ENCODE results near the gene OPA1. TPM values are rescaled to one million over a fixed set of nuclear protein-coding genes. Genes with fewer than 3 reads are reported as not detected.

OPA1 gene
- total and polyA plus RNA-seq, 2 of the 8 experiments (the other 6 are each of a cell fraction or from before 2014, with no cell fraction given), result 20.3 to 109 TPM

DNA sequence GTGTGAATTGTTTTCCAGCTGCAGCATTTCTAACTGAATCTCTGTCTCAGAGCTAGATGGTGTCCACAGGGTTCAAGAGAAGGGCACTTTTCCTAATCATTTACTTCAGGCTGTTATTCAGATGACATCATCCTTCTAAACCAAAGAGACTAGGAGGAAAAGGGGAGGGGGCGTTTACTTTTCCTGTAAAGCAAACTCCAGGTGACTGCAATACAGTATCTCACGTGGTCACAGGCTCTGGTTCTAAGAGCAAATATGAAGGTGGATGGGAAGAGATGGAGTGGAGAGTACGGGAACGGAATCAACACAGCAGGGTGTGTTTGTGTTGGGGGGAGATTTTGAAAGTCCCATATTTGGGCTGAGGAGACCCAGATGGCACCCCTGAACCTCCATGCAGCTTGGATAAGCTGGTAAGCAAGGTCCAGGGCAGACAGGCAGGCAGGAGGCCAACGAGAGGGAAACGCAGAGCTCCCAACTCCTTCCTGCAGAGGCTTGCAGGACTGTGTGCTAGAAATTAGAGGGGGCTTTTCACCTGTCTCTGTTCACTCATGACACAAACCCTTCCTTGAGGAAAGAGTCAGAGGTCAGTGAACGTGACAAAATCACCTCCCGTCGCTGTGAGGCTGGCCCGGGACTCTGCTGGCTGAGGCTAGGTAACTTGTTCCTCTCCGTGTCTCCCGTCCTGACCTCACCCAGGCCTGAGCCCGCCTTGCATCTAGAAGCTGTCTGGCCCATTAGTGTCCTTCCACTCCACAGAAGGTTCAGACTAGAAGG is 151.2 kb downstream of the OPA1 start (continued):
- TF ChIP-seq SP1 (IDR thresholded peaks at IDR 0.05; ENCODE audit: low read depth, low read length) (peak; percentile 58), SP4 (IDR thresholded peaks at IDR 0.05; ENCODE audit: low read length) (no peak), TAF1 (IDR thresholded peaks at IDR 0.05; ENCODE audit: low read depth, low read length) (no peak), SAP30 (IDR thresholded peaks at IDR 0.05; ENCODE audit: insufficient read depth, insufficient replicate concordance, low read length) (no peak), SIN3A (conservative IDR thresholded peaks at IDR 0.05 in 1 of 2, IDR thresholded peaks at IDR 0.05 in 1 of 2; ENCODE audit: low read depth in 1 of 2, low read length in 2 of 2) (no peak), TCF12 (IDR thresholded peaks at IDR 0.05; ENCODE audit: low read depth, low read length) (no peak), JUND (IDR thresholded peaks at IDR 0.05; ENCODE audit: low read length) (peak; percentile 65; the same call in 1 of the 2 replicates), BACH1 (IDR thresholded peaks at IDR 0.05; ENCODE audit: low read length) (no peak), JUN (IDR thresholded peaks at IDR 0.05; ENCODE audit: low read depth, low read length) (no peak), GABPA (IDR thresholded peaks at IDR 0.05; ENCODE audit: borderline replicate concordance, insufficient read depth, low read length) (no peak)
- TF ChIP-seq, protein P1, sequence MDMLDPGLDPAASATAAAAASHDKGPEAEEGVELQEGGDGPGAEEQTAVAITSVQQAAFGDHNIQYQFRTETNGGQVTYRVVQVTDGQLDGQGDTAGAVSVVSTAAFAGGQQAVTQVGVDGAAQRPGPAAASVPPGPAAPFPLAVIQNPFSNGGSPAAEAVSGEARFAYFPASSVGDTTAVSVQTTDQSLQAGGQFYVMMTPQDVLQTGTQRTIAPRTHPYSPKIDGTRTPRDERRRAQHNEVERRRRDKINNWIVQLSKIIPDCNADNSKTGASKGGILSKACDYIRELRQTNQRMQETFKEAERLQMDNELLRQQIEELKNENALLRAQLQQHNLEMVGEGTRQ (IDR thresholded peaks at IDR 0.05; ENCODE audit: low read length), result peak; percentile 19; the same call in 1 of the 2 replicates
- TF ChIP-seq, protein P2, sequence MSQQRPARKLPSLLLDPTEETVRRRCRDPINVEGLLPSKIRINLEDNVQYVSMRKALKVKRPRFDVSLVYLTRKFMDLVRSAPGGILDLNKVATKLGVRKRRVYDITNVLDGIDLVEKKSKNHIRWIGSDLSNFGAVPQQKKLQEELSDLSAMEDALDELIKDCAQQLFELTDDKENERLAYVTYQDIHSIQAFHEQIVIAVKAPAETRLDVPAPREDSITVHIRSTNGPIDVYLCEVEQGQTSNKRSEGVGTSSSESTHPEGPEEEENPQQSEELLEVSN (IDR thresholded peaks at IDR 0.05), result peak; percentile 51; the same call in 1 of the 2 replicates

Measured in H1 (cell line).